ENCODE measurements around the gene SPOCK1. TPM values are rescaled to one million over a fixed set of nuclear protein-coding genes. Genes with fewer than 3 reads are reported as not detected.

SPOCK1 gene
- total RNA-seq, 1 experiment from 2014 or later, result 9.8 TPM

- Histone ChIP-seq H2AFZ (ENCODE audit: low read length) (no peak overlapping the region), H3K9me3 (ENCODE audit: low read length) (no peaks in the 10 kb centered on the region), H3K9ac (ENCODE audit: low read length) (no peak overlapping the region), H3K4me1 (ENCODE audit: insufficient read depth, low read length) (peaks cover 8% of the 10 kb centered on the region), H3K4me3 (ENCODE audit: low read length) (no peak overlapping the region), H3K36me3 (ENCODE audit: low read depth, low read length) (no peaks in the 10 kb centered on the region), H3K27ac (ENCODE audit: low read length) (no peak overlapping the region), H4K20me1 (ENCODE audit: low read length) (no peaks in the 10 kb centered on the region), H3K27me3 (ENCODE audit: low read length) (no peaks in the 10 kb centered on the region), H3F3A (ENCODE audit: low read length, unreplicated experiment) (no peaks in the 10 kb centered on the region), H3K9me2 (replicated peaks; ENCODE audit: low read length) (no peaks in the 10 kb centered on the region), H3K4me2 (ENCODE audit: low read length) (no peak overlapping the region), H3K79me2 (ENCODE audit: low read length) (no peaks in the 10 kb centered on the region)
- intact Hi-C loops (cut with micrococcal nuclease), result loop anchor here (1.0 kb wide), 1 partner anchor 154 kb away; the partner anchor contains the start of gene SPOCK1
- TF ChIP-seq EZH2 (IDR thresholded peaks at IDR 0.05; ENCODE audit: low read length, unreplicated experiment) (no peak), CTCF (conservative IDR thresholded peaks at IDR 0.05; ENCODE audit: low read depth, low read length) (peak; percentile 85)
- CTCF ChIA-PET, result interaction anchor here (0.5 to 1.0 kb wide), 5 partner anchors 12 to 260 kb away, joined by 3 to 11 read pairs (median 4); no protein-coding TSS in a partner anchor
- ATAC-seq (no peak), DNase-seq (peak; percentile 76)
- no TSS peak for BruUV-seq (replicated peaks)
- POLR2A ChIA-PET (ENCODE audit: unreplicated experiment), result no interaction called here
Measured at GRCh38 chr5:137344723-137345322, 154.3 kb downstream of the SPOCK1 start.

- Histone ChIP-seq H3K27me3 (ENCODE audit: low read length) (no peaks in the 10 kb centered on the region), H3K4me2 (ENCODE audit: low read length) (no peak overlapping the region), H3K9me3 (ENCODE audit: low read length) (no peaks in the 10 kb centered on the region), H3K79me2 (ENCODE audit: low read length) (no peaks in the 10 kb centered on the region), H2AFZ (ENCODE audit: low read length) (no peak overlapping the region), H3F3A (ENCODE audit: low read length, unreplicated experiment) (no peaks in the 10 kb centered on the region), H3K9ac (ENCODE audit: low read length) (no peak overlapping the region), H3K9me2 (replicated peaks; ENCODE audit: low read length) (no peaks in the 10 kb centered on the region), H3K4me1 (ENCODE audit: insufficient read depth, low read length) (peaks cover 8% of the 10 kb centered on the region), H3K27ac (ENCODE audit: low read length) (no peak overlapping the region), H3K36me3 (ENCODE audit: low read depth, low read length) (no peaks in the 10 kb centered on the region), H3K4me3 (ENCODE audit: low read length) (no peak overlapping the region), H4K20me1 (ENCODE audit: low read length) (no peaks in the 10 kb centered on the region)
- ChIA-PET CTCF (interaction anchor here (1.0 kb wide), 1 partner anchor 24 kb away, joined by 11 read pairs; no protein-coding TSS in a partner anchor), POLR2A (ENCODE audit: unreplicated experiment) (no interaction called here)
- BruUV-seq (replicated peaks), result no TSS peak
- ATAC-seq, result no peak
- TF ChIP-seq EZH2phosphoT487 (IDR thresholded peaks at IDR 0.05; ENCODE audit: borderline replicate concordance, low read length) (no peak), CTCF (conservative IDR thresholded peaks at IDR 0.05; ENCODE audit: low read depth, low read length) (no peak), EZH2 (IDR thresholded peaks at IDR 0.05; ENCODE audit: low read length, unreplicated experiment) (no peak)
- intact Hi-C loops (cut with micrococcal nuclease), result loop anchor here (1.0 kb wide), 1 partner anchor 155 kb away; the partner anchor contains the start of gene SPOCK1
- DNase-seq, result no peak
Measured at GRCh38 chr5:137344021-137344420, 155.1 kb downstream of the SPOCK1 start.

GRCh38 chr5:137342764-137343163 lies 156.4 kb downstream of the SPOCK1 start:
- no peak overlapping the region for H3K4me2 ChIP-seq (ENCODE audit: low read length)

More at GRCh38 chr5:137342764-137343163, 156.4 kb downstream of the SPOCK1 start:
- intact Hi-C loops (cut with micrococcal nuclease), result no loop called here
- no peak overlapping the region for H3K27ac ChIP-seq (ENCODE audit: low read length)
- H3F3A ChIP-seq (ENCODE audit: low read length, unreplicated experiment), result no peaks in the 10 kb centered on the region
- no peaks in the 10 kb centered on the region for H4K20me1 ChIP-seq (ENCODE audit: low read length)
- ChIA-PET POLR2A (ENCODE audit: unreplicated experiment) (no interaction called here), CTCF (no interaction called here)
- no peak overlapping the region for H3K9ac ChIP-seq (ENCODE audit: low read length)
- DNase-seq, result peak; percentile 34
- H3K4me1 ChIP-seq (ENCODE audit: insufficient read depth, low read length), result peaks cover 8% of the 10 kb centered on the region
- no peaks in the 10 kb centered on the region for H3K9me2 ChIP-seq (replicated peaks; ENCODE audit: low read length)
- no peak overlapping the region for H3K4me3 ChIP-seq (ENCODE audit: low read length)
- no TSS peak for BruUV-seq (replicated peaks)
- TF ChIP-seq EZH2 (IDR thresholded peaks at IDR 0.05; ENCODE audit: low read length, unreplicated experiment) (no peak), EZH2phosphoT487 (IDR thresholded peaks at IDR 0.05; ENCODE audit: borderline replicate concordance, low read length) (no peak), CTCF (conservative IDR thresholded peaks at IDR 0.05; ENCODE audit: low read depth, low read length) (no peak)
- no peaks in the 10 kb centered on the region for H3K36me3 ChIP-seq (ENCODE audit: low read depth, low read length)
- no peaks in the 10 kb centered on the region for H3K79me2 ChIP-seq (ENCODE audit: low read length)
- no peaks in the 10 kb centered on the region for H3K9me3 ChIP-seq (ENCODE audit: low read length)
- H2AFZ ChIP-seq (ENCODE audit: low read length), result no peak overlapping the region
- peak; percentile 60 for ATAC-seq
- no peaks in the 10 kb centered on the region for H3K27me3 ChIP-seq (ENCODE audit: low read length)
